Fibroblast of villous mesenchyme (primary cell): ENCODE measurements around the gene RASSF5. TPM values are rescaled to one million over a fixed set of nuclear protein-coding genes. Genes with fewer than 3 reads are reported as not detected.

ENCODE experiments used
- DNase-seq: peaks from one replicate; pipeline ENCODE4 v3.0.0-alpha.2; 2010; ENCODE audit warnings: low read depth
- H3K4me3 ChIP-seq: 2 replicates; pipeline ENCODE4 v1.5.1; 2011; ENCODE audit warnings: low read depth, mild to moderate bottlenecking, low read length
- CTCF ChIP-seq: IDR thresholded peaks from 2 replicates; pipeline ENCODE4 v1.5.1; 2012; ENCODE audit warnings: low read depth, mild to moderate bottlenecking, low read length; ENCODE audit not compliant: insufficient read depth
- total RNA-seq: library from RNA; depleted of rRNA; stranded (reverse); fragments of >200 nt; gene quantifications from 2 replicates; pipeline ENCODE4 v1.2.3, GENCODE V29; 2012

The RASSF5 gene
- total RNA-seq, 1 donor, result 0.86 TPM

GRCh38 chr1:206534552-206534951 lies 27.2 kb downstream of the RASSF5 start:
- TF ChIP-seq CTCF, result no peak
- DNase-seq, result no peak
- H3K4me3 ChIP-seq, result no peak overlapping the region

- no peak for DNase-seq
- no peak for TF ChIP-seq CTCF
Measured at GRCh38 chr1:206535853-206536188, 28.5 kb downstream of the RASSF5 start.

GRCh38 chr1:206537141-206537540 lies 29.8 kb downstream of the RASSF5 start:
- DNase-seq, result no peak
- no peak overlapping the region for H3K4me3 ChIP-seq
- no peak for TF ChIP-seq CTCF

More at GRCh38 chr1:206535853-206536188, 28.5 kb downstream of the RASSF5 start:
- no peak overlapping the region for H3K4me3 ChIP-seq

GRCh38 chr1:206538086-206538770 lies 30.9 kb downstream of the RASSF5 start:
- no peak for DNase-seq
- H3K4me3 ChIP-seq, result no peak overlapping the region
- TF ChIP-seq CTCF, result no peak

GRCh38 chr1:206538901-206539640 lies 31.7 kb downstream of the RASSF5 start:
- no peak for TF ChIP-seq CTCF

GRCh38 chr1:206540044-206540780 lies 32.9 kb downstream of the RASSF5 start:
- DNase-seq, result no peak
- no peak for TF ChIP-seq CTCF
- H3K4me3 ChIP-seq, result no peak overlapping the region

More at GRCh38 chr1:206538901-206539640, 31.7 kb downstream of the RASSF5 start:
- DNase-seq, result no peak
- no peak overlapping the region for H3K4me3 ChIP-seq
